ENCODE measurements around the gene ZNF581.

DNA sequence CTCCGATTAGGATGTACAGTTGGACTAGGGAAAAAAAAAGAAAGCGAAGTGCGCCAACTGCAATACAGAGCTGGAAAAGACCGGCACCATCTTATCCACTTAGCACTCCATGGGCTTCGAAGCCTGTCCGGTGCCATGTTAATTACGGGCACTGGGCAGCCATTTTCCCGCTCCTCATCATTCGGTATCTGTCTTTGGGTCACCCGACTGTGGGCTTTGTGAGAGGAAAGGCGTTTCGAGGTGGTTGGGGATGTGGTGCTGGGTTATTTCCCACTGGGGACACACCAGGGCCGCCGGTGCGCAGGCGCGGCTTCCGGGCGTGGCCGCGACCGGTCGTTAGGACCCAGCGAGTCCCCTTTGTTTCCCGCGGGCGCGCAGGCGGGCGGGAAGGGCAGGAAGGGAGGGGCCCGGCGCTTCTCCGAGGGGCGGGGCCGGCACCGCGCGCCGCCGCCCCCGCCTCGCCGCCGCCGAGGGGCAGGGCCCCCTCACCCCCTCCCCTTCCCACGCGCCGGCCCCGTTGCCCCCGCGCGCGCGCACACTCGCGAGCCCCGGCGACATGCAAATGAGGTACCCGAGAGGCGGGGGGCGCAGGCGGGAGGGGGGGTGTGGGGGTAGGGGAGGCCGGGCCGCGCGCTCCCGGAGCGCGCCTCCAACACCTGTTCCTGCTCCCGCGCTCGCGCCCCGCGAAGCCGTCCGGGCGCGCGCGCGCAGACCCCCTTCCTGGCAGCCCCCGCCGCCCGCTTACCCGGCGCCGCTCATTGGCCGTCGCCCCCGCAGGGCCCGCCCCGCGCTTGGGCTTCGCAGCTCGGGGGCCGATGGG is 43.4 kb upstream of the ZNF581 start, which contains the start of gene ZNF524:
- TF ChIP-seq POLR2AphosphoS5 (IDR thresholded peaks at IDR 0.05; ENCODE audit: borderline replicate concordance, low read depth, low read length): no peak; the same call in 1 of the 2 replicates
- TF ChIP-seq FOXP2 (optimal IDR thresholded peaks at IDR 0.05; ENCODE audit: control extremely low read depth, extremely low read length, insufficient read depth): no peak

All from SK-N-MC (cell line).